Activated T-helper 2 cell treated with anti-CD3 and anti-CD28 coated beads, Interferon-gamma antibody, Interleukin-2, Interleukin-4, amounts not matched to agents 10 μg/mL and 5 μg/mL and 100 μg/mL, durations not matched to agents 14 hours and 24 hours and 36 hours (primary cell): ENCODE data around the gene DMXL1. TPM values are rescaled to one million over a fixed set of nuclear protein-coding genes. Genes with fewer than 3 reads are reported as not detected.

Experiments
- DNase-seq: peaks from one replicate; pipeline ENCODE4 v3.0.0; 2021; ENCODE audit warnings: low spot score
- H3K27ac Mint-ChIP-seq: one replicate; pipeline ENCODE4 v1.8.0; 2021; ENCODE audit warnings: mixed read lengths
- H3K27me3 Mint-ChIP-seq: one replicate; pipeline ENCODE4 v1.8.0; 2021; ENCODE audit warnings: low read depth, mixed read lengths
- H3K36me3 Mint-ChIP-seq: one replicate; pipeline ENCODE4 v1.8.0; 2021; ENCODE audit warnings: low read depth, mixed read lengths
- H3K4me1 Mint-ChIP-seq: one replicate; pipeline ENCODE4 v1.8.0; 2021; ENCODE audit warnings: low read depth, mixed read lengths
- H3K4me3 Mint-ChIP-seq: one replicate; pipeline ENCODE4 v1.8.0; 2021; ENCODE audit warnings: low read depth, mild to moderate bottlenecking, moderate library complexity, mixed read lengths
- H3K9me3 Mint-ChIP-seq: one replicate; pipeline ENCODE4 v1.8.0; 2021; ENCODE audit warnings: mixed read lengths
- intact Hi-C: fragments of 100-400 bp; cut with micrococcal nuclease; formaldehyde crosslinking; loops from one replicate; pipeline ENCODE4 v1.15.1; 2023
- total RNA-seq: library from RNA; stranded (reverse); gene quantifications from 2 replicates; pipeline ENCODE4 v1.2.3, GENCODE V29; 2022

The DMXL1 gene
- total RNA-seq, 1 donor from 2014 or later, result 26.7 TPM

DNA sequence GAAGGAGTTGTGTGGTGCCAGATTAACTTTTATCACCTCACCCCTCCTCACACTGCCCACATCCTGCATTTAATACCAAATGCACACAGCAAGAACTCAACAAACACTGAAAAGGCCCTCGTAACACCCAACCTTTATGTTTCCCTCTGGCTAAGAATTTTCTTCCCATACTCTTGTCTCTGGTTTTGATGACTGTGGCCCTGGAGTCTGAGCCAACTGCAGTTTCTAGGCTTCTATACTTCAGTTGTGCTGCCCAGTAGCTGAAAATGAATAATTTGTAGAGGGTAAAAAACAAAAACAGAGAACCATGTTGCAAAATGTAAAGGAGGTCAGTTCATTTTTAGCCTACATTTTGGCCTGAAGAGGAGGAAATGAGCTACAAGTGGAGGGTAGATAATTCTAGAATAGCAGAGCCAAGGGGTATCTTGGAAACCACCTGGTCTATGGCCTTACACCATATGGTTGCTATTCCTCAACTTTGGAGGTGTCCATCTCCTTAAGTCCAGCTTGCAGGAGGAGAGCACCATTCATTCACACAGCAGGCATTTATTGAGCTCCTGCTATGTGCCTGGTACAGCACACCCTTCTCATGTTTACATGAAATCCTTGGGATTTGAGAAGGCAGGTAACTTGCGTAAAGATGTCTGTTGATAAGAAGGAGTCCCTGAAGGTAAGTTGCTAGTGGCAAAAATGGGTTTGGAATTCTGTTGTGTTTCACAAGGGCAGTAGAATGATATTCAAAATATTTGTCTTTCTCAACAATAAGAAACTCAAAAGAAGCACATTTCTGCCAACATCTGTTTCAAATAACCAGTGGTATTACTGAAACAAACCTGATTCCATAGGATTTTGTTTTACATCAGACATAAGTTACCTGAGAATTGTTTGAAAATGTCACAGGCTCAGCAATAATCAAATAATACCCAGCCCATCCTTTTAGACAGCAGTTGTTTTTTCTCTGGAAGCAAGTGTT, 201.2 kb downstream of the DMXL1 start:
- Mint-ChIP-seq H3K4me3 (peak overlapping the region; percentile 68), H3K4me1 (peaks cover 74% of the 10 kb centered on the region), H3K27ac (peak overlapping the region; percentile 92), H3K27me3 (no peaks in the 10 kb centered on the region), H3K9me3 (no peaks in the 10 kb centered on the region), H3K36me3 (peaks cover 30% of the 10 kb centered on the region)
- no peak for DNase-seq
- intact Hi-C loops, result no loop called here

DNA sequence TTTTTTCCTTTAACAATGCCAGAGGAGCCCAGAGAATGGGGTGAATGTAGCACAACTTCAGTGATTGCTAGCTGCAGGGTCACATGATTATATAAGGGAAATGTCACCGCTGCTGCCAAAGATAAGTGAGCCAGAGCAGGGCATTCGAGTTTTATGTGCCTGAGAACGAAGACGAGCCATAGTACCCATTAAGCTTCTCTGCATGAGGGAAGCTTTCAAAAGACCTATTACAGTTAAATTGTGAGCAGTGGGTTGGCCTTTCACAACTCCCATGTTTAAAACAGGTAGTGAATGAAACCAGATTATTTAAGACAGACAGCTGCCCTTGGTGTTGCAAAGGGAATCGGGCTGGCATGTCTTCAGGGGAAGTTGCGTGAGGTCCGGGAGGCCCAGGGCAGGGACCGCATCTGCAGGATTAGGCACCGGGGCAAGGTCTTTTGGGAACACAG, 202.5 kb downstream of the DMXL1 start:
- peaks cover 79% of the 10 kb centered on the region for H3K4me1 Mint-ChIP-seq
- peak overlapping the region; percentile 92 for H3K27ac Mint-ChIP-seq
- no peaks in the 10 kb centered on the region for H3K9me3 Mint-ChIP-seq
- H3K27me3 Mint-ChIP-seq, result no peaks in the 10 kb centered on the region
- intact Hi-C loops, result no loop called here
- DNase-seq, result no peak
- H3K36me3 Mint-ChIP-seq, result peaks cover 30% of the 10 kb centered on the region
- H3K4me3 Mint-ChIP-seq, result peak overlapping the region; percentile 66

DNA sequence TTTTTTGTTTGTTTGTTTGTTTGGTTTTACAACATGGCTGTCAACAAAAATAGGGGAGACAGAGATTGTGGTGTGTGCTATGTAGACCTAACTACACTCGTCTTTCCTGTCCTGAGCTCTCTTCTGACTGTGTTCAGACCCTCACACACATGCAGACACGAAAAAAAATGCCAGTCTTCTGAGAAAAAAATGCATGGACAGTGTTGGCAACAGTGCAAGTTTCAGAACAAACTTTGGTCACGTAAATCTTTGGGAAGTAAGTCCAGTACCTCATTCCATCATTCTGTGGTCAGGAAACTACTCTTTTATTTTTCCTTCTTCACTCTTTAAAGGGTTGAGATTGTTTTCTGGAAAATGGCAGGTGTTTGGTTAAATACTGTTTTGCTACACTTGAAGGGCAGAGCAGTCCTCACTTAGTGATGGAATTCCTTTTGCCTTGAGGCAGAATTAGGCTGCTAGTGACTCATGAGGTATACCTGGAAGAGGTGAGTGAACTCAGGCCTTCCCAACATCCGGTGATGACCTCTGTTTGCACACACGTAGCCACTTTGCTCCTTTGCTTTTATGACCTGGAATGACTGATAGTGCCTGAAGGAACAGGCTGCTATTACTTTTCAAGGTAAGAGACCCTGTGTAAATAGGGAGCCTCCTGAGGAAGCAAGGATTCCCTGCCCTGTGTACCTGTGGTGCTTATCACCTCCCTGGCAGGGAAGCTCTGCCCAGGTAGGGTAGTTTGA, 203.3 kb downstream of the DMXL1 start:
- intact Hi-C loops, result loop anchor here (1.0 to 2.0 kb wide), 3 partner anchors 13 to 123 kb away; no protein-coding TSS in a partner anchor
- peak overlapping the region; percentile 92 for H3K27ac Mint-ChIP-seq
- no peak for DNase-seq
- no peaks in the 10 kb centered on the region for H3K27me3 Mint-ChIP-seq
- H3K9me3 Mint-ChIP-seq, result no peaks in the 10 kb centered on the region
- peaks cover 33% of the 10 kb centered on the region for H3K36me3 Mint-ChIP-seq
- H3K4me1 Mint-ChIP-seq, result peaks cover 87% of the 10 kb centered on the region
- peak overlapping the region; percentile 52 for H3K4me3 Mint-ChIP-seq

DNA sequence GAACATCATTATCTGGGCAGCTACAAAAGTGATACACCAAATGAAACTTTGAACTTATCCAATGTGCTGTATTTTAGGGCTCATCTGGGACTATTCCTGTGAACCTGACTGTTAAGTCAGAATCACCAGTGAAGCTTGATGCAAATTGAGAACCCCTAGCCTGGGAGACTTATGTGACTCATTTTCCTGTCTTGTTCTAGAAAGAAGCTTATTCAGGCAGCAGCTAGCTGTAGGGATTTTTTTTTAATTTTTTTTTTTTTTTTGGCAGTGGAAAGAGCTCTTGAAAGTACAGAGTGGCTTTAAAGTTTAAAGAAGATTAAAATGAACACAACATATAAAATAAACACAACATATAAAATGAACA, 203.9 kb downstream of the DMXL1 start:
- Mint-ChIP-seq H3K4me1 (peaks cover 88% of the 10 kb centered on the region), H3K4me3 (peak overlapping the region; percentile 52), H3K36me3 (peaks cover 32% of the 10 kb centered on the region), H3K27me3 (no peaks in the 10 kb centered on the region), H3K9me3 (no peaks in the 10 kb centered on the region), H3K27ac (peak overlapping the region; percentile 92)
- intact Hi-C loops, result loop anchor here (1.0 to 2.0 kb wide), 3 partner anchors 13 to 122 kb away; no protein-coding TSS in a partner anchor
- DNase-seq, result no peak

DNA sequence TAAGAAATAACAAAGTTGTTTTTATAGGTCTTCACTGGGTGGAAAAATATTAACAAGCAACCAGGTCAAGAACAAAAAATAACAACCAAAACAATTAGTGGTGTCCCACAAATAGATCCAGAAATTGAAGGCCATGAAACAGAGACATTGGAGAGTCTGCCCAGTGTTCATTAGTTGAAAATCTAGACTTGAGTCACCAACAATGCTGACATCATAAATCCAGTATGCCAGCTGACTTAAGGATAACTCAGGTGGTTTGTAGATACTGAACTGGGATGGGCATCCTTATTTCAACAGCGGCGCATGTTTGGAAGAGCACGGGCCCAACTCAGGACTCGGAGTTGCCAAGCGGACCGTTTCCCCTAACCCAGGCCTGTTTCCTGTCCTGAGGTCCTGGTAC, 204.3 kb downstream of the DMXL1 start:
- H3K9me3 Mint-ChIP-seq, result no peaks in the 10 kb centered on the region
- peak overlapping the region; percentile 52 for H3K4me3 Mint-ChIP-seq
- H3K27ac Mint-ChIP-seq, result peak overlapping the region; percentile 92
- intact Hi-C loops, result loop anchor here (2.0 kb wide), 2 partner anchors 34 to 122 kb away; no protein-coding TSS in a partner anchor
- peaks cover 30% of the 10 kb centered on the region for H3K36me3 Mint-ChIP-seq
- no peak for DNase-seq
- H3K4me1 Mint-ChIP-seq, result peaks cover 90% of the 10 kb centered on the region
- no peaks in the 10 kb centered on the region for H3K27me3 Mint-ChIP-seq

DNA sequence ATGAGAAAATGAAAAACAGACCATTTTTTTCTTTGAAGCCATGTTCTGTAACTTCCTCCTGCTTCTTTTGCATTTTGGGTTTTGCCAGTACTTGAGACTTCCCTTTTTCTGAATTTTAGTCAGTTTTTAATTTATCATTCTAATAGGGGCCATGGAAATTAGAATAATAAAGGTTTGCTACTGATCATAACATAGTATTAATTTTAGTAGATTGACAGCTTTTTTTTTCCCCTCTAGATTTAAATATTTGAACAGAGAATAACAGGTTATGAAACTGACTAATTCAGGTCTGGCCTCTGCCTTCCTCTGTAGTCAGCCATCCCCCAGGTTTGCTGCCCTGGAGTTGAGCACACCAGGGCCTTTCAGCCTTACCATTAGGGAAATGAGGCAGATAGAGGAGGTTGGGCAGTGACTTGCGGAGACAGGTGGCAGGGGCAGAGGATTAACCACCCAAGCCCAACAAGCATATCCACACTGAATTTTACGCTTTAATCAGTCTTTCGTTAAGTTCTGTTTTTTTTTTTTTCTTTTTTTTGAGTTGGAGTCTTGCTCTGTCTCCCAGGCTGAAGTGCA, 204.8 kb downstream of the DMXL1 start:
- no peak for DNase-seq
- H3K27ac Mint-ChIP-seq, result peak overlapping the region; percentile 92
- H3K4me1 Mint-ChIP-seq, result peaks cover 91% of the 10 kb centered on the region
- H3K4me3 Mint-ChIP-seq, result peak overlapping the region; percentile 17
- H3K36me3 Mint-ChIP-seq, result peaks cover 33% of the 10 kb centered on the region
- H3K27me3 Mint-ChIP-seq, result no peaks in the 10 kb centered on the region
- no peaks in the 10 kb centered on the region for H3K9me3 Mint-ChIP-seq
- intact Hi-C loops, result loop anchor here (2.0 kb wide), 2 partner anchors 33 to 121 kb away; no protein-coding TSS in a partner anchor

DNA sequence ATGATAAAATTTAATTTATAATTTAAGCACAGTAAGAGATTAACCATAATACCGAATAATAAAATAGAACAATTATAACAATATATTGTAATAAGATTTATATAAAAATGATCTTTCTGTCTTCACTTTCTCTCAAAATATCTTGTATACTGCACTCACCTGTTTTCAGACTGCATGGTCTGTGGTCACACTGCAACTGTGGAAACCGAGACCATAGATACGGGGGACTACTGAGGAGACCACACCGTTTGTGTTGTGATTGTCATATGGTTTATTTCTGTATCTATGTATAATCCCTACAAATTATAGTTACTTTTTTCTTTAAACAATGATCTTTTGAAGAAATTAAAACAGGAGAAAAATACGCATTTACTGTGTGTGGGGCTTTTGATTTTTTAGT, 206.1 kb downstream of the DMXL1 start:
- peak overlapping the region; percentile 80 for H3K27ac Mint-ChIP-seq
- no peak for DNase-seq
- peaks cover 36% of the 10 kb centered on the region for H3K36me3 Mint-ChIP-seq
- peaks cover 91% of the 10 kb centered on the region for H3K4me1 Mint-ChIP-seq
- no peak overlapping the region for H3K4me3 Mint-ChIP-seq
- H3K9me3 Mint-ChIP-seq, result no peaks in the 10 kb centered on the region
- intact Hi-C loops, result no loop called here
- no peaks in the 10 kb centered on the region for H3K27me3 Mint-ChIP-seq

DNA sequence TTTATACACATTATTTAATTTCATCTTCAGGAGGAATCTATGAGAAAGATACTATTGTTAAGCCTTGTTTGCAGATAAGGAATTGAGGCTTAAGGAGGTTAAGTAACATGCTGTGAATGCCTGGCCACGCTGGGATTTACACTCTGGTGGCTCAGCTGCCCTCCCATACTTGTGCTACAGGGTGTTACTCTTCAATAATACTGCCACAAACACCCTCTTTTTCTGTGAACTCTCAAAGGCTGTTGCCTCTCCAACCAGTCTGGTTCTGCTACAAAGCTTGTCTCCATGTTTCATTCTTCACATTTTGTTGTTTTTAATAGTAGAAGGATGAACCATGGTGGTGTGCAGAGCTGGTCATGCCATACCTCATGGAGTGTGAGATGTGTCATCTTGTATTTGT, 208.2 kb downstream of the DMXL1 start:
- H3K27ac Mint-ChIP-seq, result peak overlapping the region; percentile 14
- no peaks in the 10 kb centered on the region for H3K9me3 Mint-ChIP-seq
- H3K4me1 Mint-ChIP-seq, result peaks cover 92% of the 10 kb centered on the region
- peaks cover 56% of the 10 kb centered on the region for H3K36me3 Mint-ChIP-seq
- no peak for DNase-seq
- H3K27me3 Mint-ChIP-seq, result no peaks in the 10 kb centered on the region
- no peak overlapping the region for H3K4me3 Mint-ChIP-seq
- intact Hi-C loops, result no loop called here

DNA sequence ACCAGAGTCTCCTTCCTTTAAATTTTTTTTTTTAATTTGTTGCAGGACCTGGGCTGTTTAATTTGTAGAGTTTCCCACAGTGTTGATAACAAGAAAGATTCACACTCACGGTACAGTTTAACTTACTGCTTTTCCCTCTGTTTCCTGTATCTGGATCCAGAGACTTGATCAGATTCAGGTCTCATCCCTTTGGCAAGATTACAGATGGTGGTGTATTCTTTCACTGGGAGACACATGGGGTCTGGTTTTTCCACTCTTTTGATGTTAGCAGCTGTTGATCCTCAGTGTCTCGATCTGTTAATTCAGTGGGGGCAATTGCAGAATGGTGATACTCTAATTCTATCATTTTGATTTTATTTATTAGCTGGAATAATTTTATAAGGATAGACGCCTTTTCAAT, 209.5 kb downstream of the DMXL1 start:
- peaks cover 55% of the 10 kb centered on the region for H3K36me3 Mint-ChIP-seq
- no peaks in the 10 kb centered on the region for H3K27me3 Mint-ChIP-seq
- peaks cover 91% of the 10 kb centered on the region for H3K4me1 Mint-ChIP-seq
- H3K4me3 Mint-ChIP-seq, result no peak overlapping the region
- H3K9me3 Mint-ChIP-seq, result no peaks in the 10 kb centered on the region
- peak overlapping the region; percentile 40 for H3K27ac Mint-ChIP-seq
- no peak for DNase-seq
- intact Hi-C loops, result no loop called here

DNA sequence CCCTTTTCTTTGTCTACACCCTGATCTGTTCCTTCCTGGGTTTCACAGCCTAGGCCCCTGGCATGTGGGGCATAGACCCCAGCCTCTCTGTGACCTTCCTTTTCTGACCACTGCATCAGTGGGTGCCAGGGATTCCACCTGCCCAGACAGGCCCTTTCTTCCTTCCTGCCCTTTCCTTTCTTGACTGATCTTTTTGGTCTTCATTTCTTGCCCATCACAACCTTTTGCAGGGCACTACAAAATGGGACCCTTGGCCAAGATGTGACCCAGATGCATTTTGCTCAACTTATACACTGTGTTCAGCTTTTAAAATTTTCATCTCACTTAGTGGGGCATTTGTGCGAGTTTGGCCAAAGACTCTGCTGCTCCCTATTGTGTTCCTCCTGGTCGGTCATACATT, 211.7 kb downstream of the DMXL1 start:
- H3K4me3 Mint-ChIP-seq, result no peak overlapping the region
- no peak for DNase-seq
- no peaks in the 10 kb centered on the region for H3K27me3 Mint-ChIP-seq
- peaks cover 94% of the 10 kb centered on the region for H3K4me1 Mint-ChIP-seq
- H3K36me3 Mint-ChIP-seq, result peaks cover 47% of the 10 kb centered on the region
- peak overlapping the region; percentile 34 for H3K27ac Mint-ChIP-seq
- intact Hi-C loops, result no loop called here
- H3K9me3 Mint-ChIP-seq, result no peaks in the 10 kb centered on the region

DNA sequence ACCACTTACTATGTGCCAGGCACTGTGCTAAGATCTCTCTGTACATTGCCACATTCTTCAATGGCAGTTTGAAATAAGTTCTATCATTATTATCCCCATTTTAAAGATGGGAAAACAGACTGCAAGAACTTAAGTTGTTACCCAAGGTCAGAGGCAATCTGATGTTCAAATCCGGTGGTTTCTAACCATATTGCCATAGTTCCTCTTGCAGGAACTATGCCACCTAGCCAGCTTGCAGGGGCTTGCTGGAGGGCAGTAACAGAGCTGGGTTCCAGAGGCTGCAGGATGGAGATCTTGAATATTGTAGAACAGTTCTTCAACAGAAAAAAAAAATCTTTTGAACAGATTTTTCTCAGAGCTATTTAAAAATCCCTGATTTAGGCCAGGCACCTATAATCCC, 213.1 kb downstream of the DMXL1 start:
- Mint-ChIP-seq H3K27me3 (no peaks in the 10 kb centered on the region), H3K27ac (peak overlapping the region; percentile 68), H3K36me3 (peaks cover 48% of the 10 kb centered on the region), H3K4me3 (no peak overlapping the region), H3K4me1 (peaks cover 94% of the 10 kb centered on the region), H3K9me3 (no peaks in the 10 kb centered on the region)
- intact Hi-C loops, result no loop called here
- no peak for DNase-seq

DNA sequence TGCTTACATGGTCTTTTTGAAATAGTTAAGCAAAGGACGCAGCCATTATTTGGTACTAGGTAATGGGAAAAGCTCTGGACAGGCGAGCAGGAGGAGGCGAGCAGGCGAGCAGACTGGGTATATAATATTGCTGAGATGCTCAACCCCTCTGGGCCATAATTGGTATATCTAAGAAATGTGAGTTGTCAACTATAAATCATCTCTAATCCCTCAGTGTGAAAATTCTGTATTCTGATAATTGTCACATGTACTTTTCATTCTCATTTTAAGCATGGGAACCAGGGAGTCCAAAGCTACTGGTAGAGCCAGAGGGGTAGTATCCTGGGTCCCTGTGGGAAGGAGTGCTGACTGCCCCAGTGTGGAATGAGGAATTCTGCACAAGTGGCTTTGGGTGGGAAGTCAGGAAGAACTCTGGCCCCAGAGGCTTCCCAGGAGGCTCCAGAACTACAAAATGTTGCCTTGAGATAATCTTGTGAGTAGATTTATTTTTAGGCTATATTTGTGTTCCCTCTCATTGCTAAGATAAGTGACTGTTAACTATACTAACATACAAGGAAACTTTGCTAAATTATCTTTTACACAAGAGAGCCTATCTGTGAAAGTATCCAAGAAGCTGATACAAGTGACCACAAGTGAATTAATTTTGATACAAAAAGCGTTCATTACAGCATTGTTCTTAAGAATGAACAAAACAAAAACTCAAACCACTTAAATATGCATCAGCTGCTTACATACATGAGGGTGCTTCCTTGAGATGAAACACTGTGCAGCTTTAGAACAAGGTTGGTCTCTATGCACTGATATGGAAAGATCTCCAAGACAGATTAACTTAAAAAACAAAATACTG, 214.4 kb downstream of the DMXL1 start:
- Mint-ChIP-seq H3K4me1 (peaks cover 97% of the 10 kb centered on the region), H3K27me3 (no peaks in the 10 kb centered on the region), H3K9me3 (peaks cover under 1% of the 10 kb centered on the region), H3K27ac (peak overlapping the region; percentile 70), H3K36me3 (peaks cover 42% of the 10 kb centered on the region), H3K4me3 (no peak overlapping the region)
- intact Hi-C loops, result loop anchor here (5.0 kb wide), 1 partner anchor 57 kb away; no protein-coding TSS in a partner anchor
- no peak for DNase-seq
